DMS153 (cell line): Measurements from ENCODE around the gene EPYC.

ENCODE experiments used
- DNase-seq: peaks from one replicate; lab custom pipeline; 2025; lab: John Stamatoyannopoulos, UW

The EPYC gene

DNA sequence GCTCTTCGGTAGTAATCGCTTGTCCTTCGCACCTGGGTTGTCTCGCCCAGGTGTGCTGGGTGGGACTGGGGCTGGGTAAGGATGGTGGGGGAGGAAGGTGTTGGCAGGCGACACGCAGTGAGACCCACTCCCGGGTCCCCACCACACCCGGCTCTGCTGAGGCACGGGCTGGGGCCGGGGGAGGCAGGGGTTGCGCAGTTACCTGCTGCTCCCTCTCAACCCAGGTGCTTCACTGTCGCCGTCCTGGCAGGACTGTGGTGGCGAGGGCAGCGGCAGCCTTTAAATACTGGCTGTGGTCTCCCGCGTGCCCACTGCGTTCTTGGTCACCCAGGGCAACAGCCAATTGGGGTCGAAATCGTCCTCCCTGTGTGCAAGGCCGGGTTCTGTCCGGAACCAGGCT is 49.9 kb downstream of the EPYC start, which contains the start of gene CCER1:
TSS of gene CCER1 (minus strand) at position 256 of the 400 bp plus-strand sequence. CDS start 434 bp downstream, outside the sequence.
- no peak for DNase-seq

DNA sequence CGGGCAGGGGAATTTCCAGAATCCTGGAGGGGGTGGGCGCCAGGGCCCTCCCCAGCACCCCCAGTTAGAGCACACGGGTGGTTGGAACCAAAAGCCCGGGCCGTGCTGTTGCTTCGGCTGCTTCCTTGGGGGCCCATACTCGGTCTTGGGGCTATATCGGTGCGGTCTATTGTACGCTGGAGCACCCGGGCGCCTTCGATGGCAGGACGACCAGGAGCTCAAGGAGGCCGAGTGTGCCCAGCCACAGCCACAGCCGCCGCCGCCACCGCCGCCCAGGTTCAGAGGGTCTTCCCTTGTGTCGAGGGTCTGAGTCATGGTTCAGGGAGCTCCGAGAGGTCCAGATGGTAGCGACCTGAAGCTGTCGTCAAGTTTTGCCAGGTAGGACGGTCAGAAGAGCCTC is 50.3 kb downstream of the EPYC start:
- DNase-seq = no peak

DNA sequence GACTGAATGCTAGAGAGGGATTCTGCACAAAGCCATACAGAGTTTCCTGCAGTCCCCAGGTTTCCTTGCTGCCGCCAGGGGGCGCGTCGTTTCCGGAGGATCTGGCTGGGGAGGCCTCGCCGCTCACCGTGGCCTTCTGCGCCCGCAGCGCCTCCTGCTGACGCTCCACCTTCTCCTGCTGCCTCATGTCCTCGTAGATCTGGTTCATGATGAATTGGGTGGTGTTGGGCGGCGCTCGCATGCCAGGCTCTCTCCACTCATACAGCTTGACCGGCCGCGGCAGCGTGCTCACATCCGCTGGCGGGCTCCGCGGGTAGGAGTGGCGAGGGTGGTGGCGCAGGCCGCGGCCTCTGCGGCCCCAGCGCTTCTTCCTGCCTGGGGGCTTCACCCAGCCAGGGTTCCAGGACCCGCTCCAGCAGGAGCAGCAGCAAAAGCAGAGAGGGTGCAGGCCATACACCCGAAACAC is 50.8 kb downstream of the EPYC start:
- no peak for DNase-seq

DNA sequence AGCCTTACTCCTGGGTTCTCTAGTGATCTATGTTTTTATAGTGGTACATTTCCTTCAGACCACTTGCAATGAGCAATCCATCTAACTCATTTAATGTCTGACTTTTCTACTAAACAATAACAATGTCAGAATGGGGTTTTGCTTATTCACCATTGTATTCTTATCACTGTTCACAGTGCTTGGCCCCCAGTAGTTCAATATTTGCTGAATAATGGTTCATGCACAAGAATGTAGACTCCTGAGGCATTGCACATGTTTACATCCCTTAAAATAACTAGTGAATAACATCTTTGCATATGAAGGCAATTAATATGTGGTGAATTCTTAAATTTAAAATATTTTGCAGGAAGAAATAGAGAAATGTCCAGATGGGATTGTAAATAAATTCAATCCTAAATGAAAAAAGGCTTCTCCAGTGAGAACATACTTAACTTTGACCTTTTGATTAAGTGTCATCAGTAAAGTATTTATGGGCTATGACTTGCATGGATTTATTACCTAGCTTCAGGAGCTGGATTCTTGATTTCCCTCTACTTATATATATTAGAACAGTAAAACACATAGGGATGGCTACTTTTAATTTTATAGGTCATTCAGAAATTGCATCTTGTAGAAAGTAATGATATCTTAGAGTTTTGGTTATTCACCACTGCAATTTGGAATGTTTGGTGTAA is 53.2 kb downstream of the EPYC start:
- no peak for DNase-seq

DNA sequence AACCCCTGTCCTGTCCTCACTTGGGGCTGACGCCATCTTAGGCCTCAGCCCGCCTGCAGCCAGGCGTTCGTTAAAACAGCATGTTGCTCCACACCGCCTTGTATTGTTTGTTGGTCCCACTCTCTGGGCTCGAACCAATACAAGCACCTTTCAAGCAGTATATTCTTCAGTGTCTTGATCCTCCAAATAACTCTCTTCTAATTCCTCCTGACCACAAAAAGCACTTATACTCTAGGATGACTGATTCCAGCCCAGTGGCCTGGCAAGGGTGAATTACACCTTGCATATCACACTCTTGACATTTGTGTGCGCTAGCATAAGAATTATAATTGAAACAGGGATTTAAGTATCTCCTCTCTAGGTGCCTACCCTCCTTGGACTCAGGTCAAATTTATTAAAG is 56.9 kb downstream of the EPYC start:
- DNase-seq = no peak

DNA sequence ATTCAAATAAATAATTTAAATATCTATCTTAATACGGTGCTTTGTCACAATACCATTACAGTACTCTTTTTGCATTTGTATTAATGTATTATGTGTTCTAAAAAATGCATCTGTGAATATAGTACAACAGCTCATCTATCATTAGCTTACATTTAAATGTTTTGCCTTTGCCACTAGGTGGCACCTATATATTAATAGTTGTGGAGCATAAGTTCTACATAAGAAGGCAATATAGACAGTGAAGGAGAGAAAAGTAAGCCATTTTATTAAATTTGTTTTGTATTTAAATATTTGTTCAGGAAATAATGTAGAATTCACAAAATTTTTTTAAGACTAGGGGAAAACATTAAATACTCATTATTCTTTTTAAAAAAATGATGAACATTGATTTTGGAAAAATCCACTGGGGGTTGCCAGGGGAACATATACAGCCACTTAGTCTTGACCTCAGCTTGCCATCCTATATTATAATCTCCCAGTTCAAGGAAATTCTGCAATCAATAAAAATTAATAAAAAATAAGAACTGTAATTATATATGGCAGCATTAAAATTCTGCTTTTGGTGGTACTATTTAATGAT is 59.6 kb downstream of the EPYC start:
- DNase-seq = no peak

DNA sequence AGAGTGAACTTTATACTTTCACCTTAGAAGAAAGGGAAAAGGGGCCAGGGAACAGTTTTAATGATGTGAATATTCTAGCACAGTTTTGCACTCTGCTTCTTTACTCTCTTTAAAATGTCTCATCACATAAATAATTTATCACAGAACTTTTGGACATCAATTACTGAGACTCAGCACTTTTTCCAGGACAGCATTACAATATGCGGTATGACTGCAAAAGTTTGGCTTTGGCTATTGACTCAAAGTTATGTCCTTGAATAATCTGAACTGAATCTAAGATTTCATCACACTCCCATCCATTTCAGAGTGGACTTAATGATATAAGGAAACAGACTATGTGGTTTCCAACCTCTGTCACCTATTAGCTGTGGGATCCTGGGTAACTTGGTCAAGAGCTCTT is 61.5 kb downstream of the EPYC start:
- no peak for DNase-seq

DNA sequence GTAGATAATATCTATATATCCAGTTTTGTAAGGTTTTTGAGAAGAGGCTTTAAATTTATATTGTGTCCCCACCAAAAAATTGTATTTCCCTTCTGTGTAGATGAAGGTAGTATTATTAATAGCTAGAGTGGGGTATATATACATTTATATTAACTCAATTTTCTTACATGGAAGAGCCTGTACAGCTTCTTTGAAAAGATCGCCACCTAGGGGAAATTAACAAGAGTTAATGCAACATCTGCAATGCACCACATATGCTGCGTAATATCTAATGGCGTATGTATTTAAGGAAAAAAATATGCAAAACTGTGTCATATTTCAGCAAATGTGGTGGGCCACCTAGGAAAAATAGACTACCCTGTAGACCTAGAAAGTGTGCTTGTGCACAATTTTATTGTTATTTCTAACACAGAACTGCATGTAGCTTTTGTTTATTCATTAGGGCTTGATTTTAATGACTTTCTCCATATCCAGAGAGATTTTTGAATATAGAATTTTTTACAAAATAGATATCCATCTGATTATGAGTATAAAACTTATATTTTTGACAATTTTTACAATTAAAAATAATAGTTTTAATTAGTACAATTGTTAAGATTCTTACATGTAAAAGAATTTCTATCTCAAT is 63.8 kb downstream of the EPYC start:
- DNase-seq = no peak

DNA sequence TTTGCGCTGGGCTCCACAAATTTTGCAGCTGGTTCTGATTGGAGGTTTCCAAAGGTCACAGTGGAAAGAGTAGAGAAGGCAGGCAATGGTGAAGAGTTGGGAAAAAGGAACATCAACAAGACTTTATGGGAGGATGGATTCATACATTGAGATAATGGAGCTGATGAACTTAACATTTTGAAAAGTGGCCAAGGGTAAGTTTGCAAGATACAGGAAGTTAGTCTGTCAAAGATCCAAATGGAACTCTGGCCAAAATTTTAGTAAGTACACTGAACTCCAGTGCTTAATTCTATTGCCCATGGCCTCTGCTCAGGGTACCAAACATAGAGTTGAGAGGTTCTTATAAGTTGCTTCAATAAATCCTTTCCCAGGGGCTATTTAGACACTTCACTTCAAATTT is 65.4 kb downstream of the EPYC start:
- no peak for DNase-seq

DNA sequence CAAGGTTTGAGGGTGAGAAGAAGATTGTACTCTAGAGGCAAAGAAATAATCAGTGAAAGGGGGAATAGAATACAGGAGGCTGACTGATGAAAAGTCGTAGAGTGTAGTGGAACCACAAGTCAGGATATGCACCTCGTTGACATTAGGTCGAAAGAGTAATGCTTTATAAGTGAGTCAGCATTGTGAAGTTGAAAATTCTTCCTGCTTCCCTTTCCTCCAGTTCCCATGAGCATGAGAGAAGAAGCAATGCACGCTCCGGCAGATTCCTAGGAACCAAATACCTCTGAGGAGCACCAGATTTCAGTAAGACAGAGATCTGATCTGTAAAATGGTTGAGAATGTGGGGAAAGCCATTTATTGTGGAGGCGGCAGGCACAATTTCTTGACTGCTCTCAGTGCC is 66.3 kb downstream of the EPYC start:
- DNase-seq = no peak

DNA sequence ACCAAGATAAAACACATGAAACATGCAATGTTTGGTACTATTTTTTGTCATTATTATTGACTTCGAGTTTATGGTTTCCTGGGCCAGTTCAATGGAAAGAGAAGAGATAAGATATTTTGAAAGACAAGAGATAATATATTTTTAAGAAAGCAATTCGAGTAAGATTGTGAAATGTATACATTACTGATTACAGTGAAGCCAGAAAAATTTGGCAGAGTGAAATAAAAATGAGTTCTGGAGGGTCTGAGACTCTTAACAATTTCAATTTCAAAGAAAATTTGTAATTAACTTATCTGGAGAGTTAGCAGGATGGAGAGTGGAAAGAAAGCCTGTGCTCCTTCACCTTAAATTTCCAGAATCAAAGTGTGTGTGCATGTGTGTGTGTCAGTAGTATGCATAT is 67.1 kb downstream of the EPYC start:
- no peak for DNase-seq

DNA sequence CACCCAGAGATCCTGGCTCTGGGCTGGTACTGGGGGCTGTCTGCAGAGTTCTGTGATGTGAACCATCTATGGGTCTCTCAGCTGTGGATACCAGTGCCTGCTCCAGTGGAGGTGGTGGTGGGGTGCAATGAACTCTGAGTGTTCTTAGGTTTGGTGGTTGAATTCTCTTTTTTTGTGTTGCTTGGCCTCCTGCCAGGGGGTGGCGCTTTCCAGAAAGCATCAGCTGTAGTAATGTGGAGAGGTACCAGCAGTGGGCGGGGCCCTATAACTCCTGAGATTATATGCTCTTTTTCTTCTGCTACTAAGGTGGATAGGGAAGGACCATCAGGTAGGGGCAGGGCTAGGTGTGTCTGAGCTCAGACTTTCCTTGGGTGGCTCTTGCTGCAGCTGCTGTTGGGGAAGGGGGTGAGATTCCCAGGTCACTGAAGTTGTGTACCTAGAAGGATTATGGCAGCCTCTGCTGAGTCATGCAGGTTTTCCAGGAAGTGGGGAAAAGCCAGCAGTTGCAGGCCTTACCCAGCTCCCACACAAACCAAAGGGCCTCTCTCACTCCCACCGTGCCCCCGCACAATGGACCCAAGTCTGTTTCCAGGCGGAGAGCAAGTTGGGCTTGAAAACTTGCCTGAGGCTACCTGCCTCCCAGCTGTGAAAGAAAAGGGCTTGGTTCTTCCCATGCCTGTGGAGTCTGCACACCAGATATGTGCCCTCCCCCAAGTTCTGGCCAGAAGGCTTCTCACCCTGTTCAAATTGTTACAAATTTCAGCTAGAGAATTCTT is 68.4 kb downstream of the EPYC start:
- no peak for DNase-seq

DNA sequence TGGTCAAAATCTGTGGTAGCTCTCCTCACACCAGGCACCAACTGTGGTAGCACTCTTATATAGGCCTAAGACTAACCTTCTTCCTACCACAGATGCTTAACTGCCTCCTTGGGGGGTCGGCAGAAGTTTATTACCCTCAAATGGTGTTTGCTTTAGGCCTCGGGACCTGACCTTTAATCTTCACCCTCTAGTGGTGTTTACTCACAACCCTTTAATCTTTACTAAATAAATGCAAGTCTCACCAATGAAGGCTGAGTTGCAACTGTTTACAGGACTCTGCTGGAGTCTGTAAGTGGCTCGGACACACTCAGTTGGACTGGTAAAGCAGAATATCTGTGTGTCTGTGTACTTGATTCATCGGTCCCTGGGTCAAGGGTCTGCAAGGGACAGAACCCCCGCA is 79.2 kb downstream of the EPYC start:
- no peak for DNase-seq

DNA sequence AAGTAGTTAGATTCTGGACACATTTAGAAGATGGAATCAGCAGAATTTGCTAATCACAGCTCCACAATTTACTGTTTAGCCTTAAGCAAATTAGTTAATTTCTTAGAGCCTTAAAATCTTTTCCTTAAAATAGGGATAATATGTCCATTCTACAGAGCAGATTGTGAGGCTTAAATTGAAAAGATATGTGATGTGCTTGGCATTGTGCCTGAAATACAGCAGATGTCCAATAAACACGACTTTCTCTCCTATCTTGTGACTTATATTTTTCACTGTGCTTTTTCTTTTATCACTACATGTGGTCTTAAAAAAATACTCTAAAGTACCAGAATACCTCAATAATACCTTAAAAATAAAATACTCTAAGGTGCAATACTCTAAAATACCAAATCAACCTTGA is 80.4 kb downstream of the EPYC start:
- DNase-seq = no peak

DNA sequence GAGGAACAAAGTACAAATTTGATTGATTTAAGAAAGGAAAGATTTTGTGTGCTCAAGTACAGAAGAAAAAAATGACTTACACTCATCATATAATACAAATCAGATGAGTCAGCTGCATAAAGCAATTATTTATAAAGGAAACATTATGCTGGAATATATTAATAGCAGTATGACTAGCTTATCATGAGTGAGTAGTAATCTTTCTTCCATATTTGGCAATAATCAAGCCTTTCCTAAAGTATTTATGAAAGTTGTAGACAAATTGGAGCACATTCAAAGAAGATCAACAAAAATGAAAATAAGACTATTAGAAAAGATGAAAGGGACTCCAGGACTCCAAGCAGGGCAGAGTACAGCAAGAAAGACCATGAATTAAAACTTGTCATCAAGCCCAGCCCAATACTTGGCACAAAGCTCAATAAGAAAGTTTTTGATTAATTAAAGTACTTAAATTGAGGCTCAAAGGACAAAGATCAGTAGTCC is 82.6 kb downstream of the EPYC start:
- DNase-seq = no peak

DNA sequence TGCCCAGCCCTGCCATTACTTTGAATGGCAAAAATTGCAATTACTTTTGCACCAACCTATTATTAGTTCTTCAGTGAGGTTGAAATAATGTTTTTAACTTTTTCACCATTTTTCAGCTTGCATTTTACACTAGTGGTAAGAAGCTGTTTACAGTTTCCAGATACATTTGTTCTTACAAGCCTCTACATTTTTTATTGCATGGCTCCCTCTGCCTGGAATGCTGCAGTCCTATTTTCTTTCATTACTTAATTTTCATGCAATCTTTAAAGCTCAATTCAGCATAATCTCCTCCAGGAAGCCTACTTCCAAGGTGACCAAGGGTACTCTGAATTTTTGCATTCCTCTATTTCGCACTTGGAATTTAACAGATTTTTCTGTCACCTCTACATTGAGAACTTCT is 83.2 kb downstream of the EPYC start:
- no peak for DNase-seq

DNA sequence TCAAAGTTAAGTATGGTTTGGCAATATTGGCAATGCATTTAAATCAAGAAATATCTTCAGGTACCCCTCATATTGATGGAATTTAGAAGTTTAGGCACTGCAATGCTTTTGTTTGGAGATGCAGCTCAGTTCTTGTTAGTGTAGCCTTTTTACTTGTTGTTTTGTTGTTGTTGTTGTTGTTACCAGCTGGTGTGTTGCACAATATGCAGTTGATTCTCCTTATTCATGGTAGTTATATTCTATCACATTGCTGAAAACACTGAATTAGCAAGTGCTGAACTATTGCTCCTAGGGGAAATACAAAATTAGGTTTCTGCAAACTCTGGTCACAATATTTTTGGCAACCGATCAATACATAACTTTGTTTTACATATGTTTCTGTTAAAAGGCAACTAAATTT is 84.5 kb downstream of the EPYC start:
- DNase-seq = no peak

DNA sequence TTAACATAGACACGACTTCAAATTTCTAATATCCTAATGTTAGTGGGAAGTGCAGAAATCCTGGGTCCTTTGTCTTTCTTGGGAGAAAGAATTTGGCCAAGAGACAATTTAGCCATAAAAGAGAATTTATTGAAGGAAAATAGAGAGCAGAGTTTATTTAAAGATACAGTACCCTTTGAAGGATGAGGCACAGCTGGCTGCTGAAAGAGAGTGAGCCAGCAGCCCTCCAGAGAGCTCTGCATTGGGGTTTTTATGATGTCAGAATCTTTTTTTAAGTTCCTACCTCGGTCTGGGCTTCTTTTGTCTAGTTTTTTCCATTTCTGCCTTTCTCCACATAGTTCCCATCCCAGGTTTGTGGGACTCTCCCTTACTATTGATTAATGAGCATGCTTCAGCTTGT is 87.3 kb downstream of the EPYC start:
- DNase-seq = no peak

DNA sequence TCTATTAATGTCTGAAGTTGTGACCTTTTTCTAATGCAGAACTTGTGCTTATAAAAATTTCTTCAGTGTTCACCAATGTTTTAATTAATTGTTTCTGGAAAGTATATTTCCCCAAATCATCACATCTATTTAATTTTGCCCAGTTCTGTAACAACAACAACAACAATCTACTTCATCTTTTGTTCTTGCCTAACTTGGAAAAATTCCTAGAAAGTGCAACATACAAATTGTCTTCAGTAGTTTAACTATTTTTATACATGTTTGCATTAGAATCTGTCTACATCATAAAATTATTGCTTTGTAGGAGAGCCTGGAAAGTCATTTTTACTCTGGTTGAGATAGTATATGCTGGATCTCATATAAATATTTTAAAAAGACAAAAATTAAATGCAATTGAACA is 88.3 kb downstream of the EPYC start:
- no peak for DNase-seq

DNA sequence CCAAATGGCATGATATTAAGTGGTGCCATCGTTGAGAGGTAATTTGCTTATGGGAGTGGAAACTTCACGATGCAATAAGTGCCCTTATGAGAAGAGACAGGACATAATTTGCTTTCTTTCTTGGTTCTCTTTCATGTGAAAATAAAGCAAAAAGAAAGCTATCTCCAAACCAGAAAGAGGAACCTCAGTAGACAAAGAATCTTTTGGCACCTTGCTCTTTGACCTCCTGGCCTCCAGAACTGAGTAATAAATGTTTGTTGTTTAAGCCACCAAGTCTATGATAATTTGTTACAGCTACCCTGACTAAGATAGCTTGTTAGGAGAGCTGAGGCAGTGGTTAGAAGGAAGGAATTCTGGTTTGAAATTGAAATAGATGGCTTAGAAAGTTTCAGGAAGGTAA is 89.4 kb downstream of the EPYC start:
- DNase-seq = no peak
